Karpas-422 (cell line): ENCODE results near the gene ZNF473. TPM values are rescaled to one million over a fixed set of nuclear protein-coding genes. Genes with fewer than 3 reads are reported as not detected.

ENCODE experiments used
- DNase-seq: peaks from one replicate; pipeline ENCODE4 v3.0.0-alpha.2; 2015
- H2AFZ ChIP-seq: fragments of 200-600 bp; sonication (generic); 2 replicates; pipeline ENCODE4 v1.6.1; 2014; ENCODE audit warnings: antibody characterized with exemption, low read length, mixed read lengths
- H3K27ac ChIP-seq: fragments of 200-600 bp; sonication (generic); 2 replicates; pipeline ENCODE4 v1.5.1; 2014; ENCODE audit warnings: mild to moderate bottlenecking, low read length, moderate library complexity
- H3K27me3 ChIP-seq: fragments of 200-600 bp; sonication (generic); 2 replicates; pipeline ENCODE4 v1.6.1; 2014; ENCODE audit warnings: low read length, mixed read lengths
- H3K36me3 ChIP-seq: fragments of 200-600 bp; sonication (generic); 2 replicates; pipeline ENCODE4 v1.6.1; 2014; ENCODE audit warnings: low read length, mixed read lengths; ENCODE audit not compliant: insufficient read depth
- H3K4me1 ChIP-seq: fragments of 200-600 bp; sonication (generic); 2 replicates; pipeline ENCODE4 v1.6.1; 2014; ENCODE audit warnings: mild to moderate bottlenecking, low read length, mixed read lengths
- H3K4me2 ChIP-seq: fragments of 200-600 bp; sonication (generic); 2 replicates; pipeline ENCODE4 v1.6.1; 2014; ENCODE audit warnings: low read length, low read depth, mild to moderate bottlenecking; ENCODE audit not compliant: poor library complexity, severe bottlenecking
- H3K4me3 ChIP-seq: fragments of 200-600 bp; sonication (generic); 2 replicates; pipeline ENCODE4 v1.5.1; 2014; ENCODE audit warnings: mild to moderate bottlenecking, antibody characterized with exemption, low read length, mixed read lengths
- H3K79me2 ChIP-seq: fragments of 200-600 bp; sonication (generic); 2 replicates; pipeline ENCODE4 v1.6.1; 2014; ENCODE audit warnings: mild to moderate bottlenecking, low read length, mixed read lengths
- H3K9ac ChIP-seq: fragments of 200-600 bp; sonication (generic); 2 replicates; pipeline ENCODE4 v1.6.0; 2014; ENCODE audit warnings: low read length
- H3K9me2 ChIP-seq: fragments of 200-600 bp; sonication (generic), shearing (Covaris generic); replicated peaks from 2 replicates; pipeline ENCODE4 v1.6.0; 2014; ENCODE audit warnings: mild to moderate bottlenecking, low read length, moderate library complexity; ENCODE audit not compliant: insufficient read depth
- H3K9me3 ChIP-seq: fragments of 300-700, 200-600 bp; sonication (generic); 2 replicates; pipeline ENCODE4 v1.6.1; 2014; ENCODE audit warnings: low read length, mixed read lengths
- H4K20me1 ChIP-seq: fragments of 200-600 bp; sonication (generic); 2 replicates; pipeline ENCODE4 v1.6.1; 2014; ENCODE audit warnings: mild to moderate bottlenecking, antibody characterized with exemption, low read length, low read depth; ENCODE audit not compliant: insufficient read depth
- total RNA-seq: library from RNA; depleted of rRNA; stranded (reverse); fragments of >200 nt; shearing (Covaris generic); gene quantifications from 2 replicates; pipeline ENCODE4 v1.2.3, GENCODE V29; 2014; ENCODE audit warnings: low replicate concordance

The ZNF473 gene
- total RNA-seq, 1 experiment from 2014 or later: 24.1 TPM

DNA sequence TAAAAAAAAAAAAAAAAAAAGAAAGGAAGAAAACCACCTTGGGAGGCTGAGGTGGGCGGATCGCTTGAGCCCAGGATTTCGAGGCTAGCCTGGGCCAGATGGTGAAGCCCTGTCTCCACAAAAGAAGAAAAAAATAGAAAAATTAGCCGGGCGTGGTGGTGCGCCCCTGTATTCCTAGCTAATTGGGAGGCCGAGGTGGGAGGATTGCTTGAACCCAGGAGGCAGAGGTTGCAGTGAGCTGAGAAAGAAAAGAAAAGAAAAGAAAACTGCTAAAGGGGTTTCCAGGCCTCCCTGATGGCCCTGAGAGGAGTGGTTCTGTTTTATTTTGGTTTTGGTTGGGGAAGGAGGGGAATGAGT is 723 bp downstream of the ZNF473 start:
- peaks cover 27% of the 10 kb centered on the region for H3K36me3 ChIP-seq
- no peak overlapping the region for H3K27ac ChIP-seq
- no peaks in the 10 kb centered on the region for H3K27me3 ChIP-seq
- H3K4me1 ChIP-seq: peaks cover 29% of the 10 kb centered on the region
- H3K4me2 ChIP-seq: peak overlapping the region; percentile 85
- H3K9me3 ChIP-seq: no peaks in the 10 kb centered on the region
- DNase-seq: no peak
- H3K9me2 ChIP-seq: no peaks in the 10 kb centered on the region
- H3K4me3 ChIP-seq: peak overlapping the region; percentile 86
- H4K20me1 ChIP-seq: no peaks in the 10 kb centered on the region
- peak overlapping the region; percentile 64 for H3K9ac ChIP-seq
- no peak overlapping the region for H2AFZ ChIP-seq
- H3K79me2 ChIP-seq: peaks cover 90% of the 10 kb centered on the region

DNA sequence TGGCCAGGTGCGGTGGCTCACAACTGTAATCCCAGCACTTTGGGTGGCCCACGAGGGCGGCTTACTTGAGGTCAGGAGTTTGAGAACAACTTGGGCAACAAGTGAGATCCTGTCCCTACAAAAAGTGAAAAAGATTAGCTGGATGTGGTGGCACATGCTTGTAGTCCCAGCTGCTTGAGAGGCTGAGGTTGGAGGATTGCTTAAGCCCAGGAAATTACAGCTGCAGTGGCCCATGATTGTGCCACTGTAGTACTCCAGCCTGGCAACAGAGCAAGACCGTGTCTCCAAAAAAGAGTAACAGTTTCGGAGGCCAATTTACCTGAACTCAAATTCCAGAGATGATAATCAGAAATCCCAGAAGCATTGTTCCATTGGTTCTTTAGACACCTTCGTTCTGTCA is 4.4 kb downstream of the ZNF473 start:
- no peak for DNase-seq
- H3K27me3 ChIP-seq: no peaks in the 10 kb centered on the region
- no peak overlapping the region for H3K27ac ChIP-seq
- peaks cover 62% of the 10 kb centered on the region for H3K36me3 ChIP-seq
- H2AFZ ChIP-seq: no peak overlapping the region
- no peak overlapping the region for H3K4me2 ChIP-seq
- H4K20me1 ChIP-seq: no peaks in the 10 kb centered on the region
- H3K4me3 ChIP-seq: no peak overlapping the region
- peaks cover 16% of the 10 kb centered on the region for H3K4me1 ChIP-seq
- H3K9me2 ChIP-seq: no peaks in the 10 kb centered on the region
- no peaks in the 10 kb centered on the region for H3K9me3 ChIP-seq
- H3K9ac ChIP-seq: no peak overlapping the region
- H3K79me2 ChIP-seq: peaks cover 87% of the 10 kb centered on the region

DNA sequence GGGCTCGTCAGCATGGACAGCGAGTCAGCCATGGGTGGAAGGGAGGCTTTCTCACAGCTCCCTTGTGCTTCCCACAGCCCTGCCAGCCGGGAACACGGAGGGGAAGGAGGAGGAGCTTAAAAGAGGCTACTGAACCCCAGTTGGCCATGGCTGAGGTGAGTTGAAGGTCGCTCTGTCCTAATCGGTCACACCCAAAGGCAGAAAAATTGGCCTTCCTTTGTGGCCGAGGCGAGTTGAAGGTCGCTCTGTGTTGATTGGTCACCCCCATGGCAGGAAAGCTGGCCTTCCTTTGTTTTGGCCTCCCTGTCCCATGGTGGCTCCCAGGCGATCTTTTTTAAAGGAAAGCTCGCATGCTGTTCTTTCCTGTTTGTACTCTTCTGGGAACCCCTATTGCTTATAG is 5.1 kb downstream of the ZNF473 start:
- H3K79me2 ChIP-seq: peaks cover 93% of the 10 kb centered on the region
- H3K36me3 ChIP-seq: peaks cover 69% of the 10 kb centered on the region

DNA sequence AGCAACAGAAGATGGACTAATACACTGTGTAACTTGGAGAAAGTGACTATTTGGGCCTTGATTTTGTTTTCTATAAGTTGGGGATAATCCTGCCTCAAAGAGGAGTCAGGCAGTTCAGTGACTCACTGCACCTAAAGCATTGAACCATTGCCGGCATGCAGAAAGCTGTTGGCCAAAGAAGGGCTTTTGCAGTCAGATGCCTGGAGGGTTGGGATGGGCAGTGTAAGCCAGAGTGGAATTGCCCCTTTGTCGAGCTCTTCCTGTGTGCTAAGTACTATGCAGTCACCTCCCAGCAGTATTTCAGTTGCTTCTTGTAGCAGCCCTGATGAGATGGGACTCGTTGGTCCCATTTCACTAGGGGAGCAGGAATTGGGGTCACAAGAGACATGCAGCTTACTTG is 11.1 kb downstream of the ZNF473 start:
- no peak for DNase-seq
- no peaks in the 10 kb centered on the region for H4K20me1 ChIP-seq
- H3K4me3 ChIP-seq: no peak overlapping the region
- peaks cover under 1% of the 10 kb centered on the region; the same call in 1 of the 2 replicates for H3K9me3 ChIP-seq
- no peak overlapping the region for H3K9ac ChIP-seq
- no peaks in the 10 kb centered on the region for H3K9me2 ChIP-seq
- H3K79me2 ChIP-seq: peaks cover 46% of the 10 kb centered on the region
- no peaks in the 10 kb centered on the region for H3K27me3 ChIP-seq
- peaks cover 87% of the 10 kb centered on the region for H3K36me3 ChIP-seq
- H3K27ac ChIP-seq: no peak overlapping the region
- H2AFZ ChIP-seq: no peak overlapping the region
- no peak overlapping the region for H3K4me2 ChIP-seq
- no peaks in the 10 kb centered on the region for H3K4me1 ChIP-seq

More for the DNA sequence above, 5.1 kb downstream of the ZNF473 start:
- Histone ChIP-seq H3K27me3 (no peaks in the 10 kb centered on the region), H3K9ac (no peak overlapping the region), H3K4me3 (no peak overlapping the region), H4K20me1 (no peaks in the 10 kb centered on the region), H3K4me1 (peaks cover 14% of the 10 kb centered on the region), H2AFZ (no peak overlapping the region), H3K9me3 (no peaks in the 10 kb centered on the region), H3K9me2 (no peaks in the 10 kb centered on the region), H3K27ac (no peak overlapping the region), H3K4me2 (no peak overlapping the region)
- DNase-seq: no peak

DNA sequence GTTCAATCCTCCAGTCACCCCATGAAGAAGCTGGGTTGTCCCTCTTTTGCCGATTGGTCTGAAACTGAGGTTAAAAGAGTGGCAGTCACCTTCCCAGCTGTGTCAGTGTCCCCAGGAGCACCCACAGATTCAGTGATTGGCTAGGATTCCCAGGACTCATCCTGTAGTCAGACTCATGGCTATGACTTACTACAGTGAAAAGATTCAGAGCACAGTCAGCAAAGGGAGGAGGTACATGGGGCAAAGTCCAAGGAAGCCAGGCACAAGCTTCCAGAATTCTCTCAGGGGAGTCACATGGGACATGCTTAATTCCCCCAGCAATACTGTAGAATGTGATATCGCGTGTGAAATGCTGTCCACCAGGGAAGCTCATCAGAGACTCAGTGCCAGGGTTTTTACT is 14.2 kb downstream of the ZNF473 start:
- H3K4me3 ChIP-seq: no peak overlapping the region
- no peaks in the 10 kb centered on the region for H3K4me1 ChIP-seq
- no peak overlapping the region for H3K9ac ChIP-seq
- no peak overlapping the region for H2AFZ ChIP-seq
- no peak overlapping the region for H3K4me2 ChIP-seq
- peaks cover 19% of the 10 kb centered on the region for H3K79me2 ChIP-seq
- peaks cover 25% of the 10 kb centered on the region for H3K9me3 ChIP-seq
- H3K27ac ChIP-seq: no peak overlapping the region
- H3K36me3 ChIP-seq: peaks cover 85% of the 10 kb centered on the region
- H4K20me1 ChIP-seq: no peaks in the 10 kb centered on the region
- DNase-seq: no peak
- H3K27me3 ChIP-seq: no peaks in the 10 kb centered on the region
- H3K9me2 ChIP-seq: no peaks in the 10 kb centered on the region

DNA sequence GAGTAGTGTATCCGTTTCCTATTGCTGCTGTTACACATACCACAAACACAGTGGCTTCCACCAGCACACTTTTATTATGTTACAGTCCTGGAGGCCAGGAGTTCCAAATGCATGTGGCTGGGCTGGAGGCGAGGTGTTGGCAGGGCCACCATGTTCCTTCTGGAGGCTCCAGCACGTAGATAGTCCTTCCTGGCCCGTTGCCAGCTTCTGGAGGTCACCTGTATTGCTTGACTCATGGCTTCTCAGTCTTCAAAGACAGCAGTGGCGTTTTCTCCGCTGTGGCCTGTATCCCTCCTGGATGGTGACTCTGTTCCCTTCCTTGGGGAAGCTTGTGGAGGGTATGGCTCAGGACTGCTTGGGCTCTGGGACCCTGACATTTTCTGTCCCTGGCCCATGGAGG is 15.2 kb downstream of the ZNF473 start:
- H3K9me3 ChIP-seq: peaks cover 34% of the 10 kb centered on the region
- no peaks in the 10 kb centered on the region for H3K27me3 ChIP-seq
- H2AFZ ChIP-seq: no peak overlapping the region
- no peaks in the 10 kb centered on the region for H3K9me2 ChIP-seq
- H3K36me3 ChIP-seq: peaks cover 86% of the 10 kb centered on the region
- H3K4me2 ChIP-seq: no peak overlapping the region
- H4K20me1 ChIP-seq: no peaks in the 10 kb centered on the region
- no peak for DNase-seq
- H3K4me3 ChIP-seq: no peak overlapping the region
- no peak overlapping the region for H3K27ac ChIP-seq
- H3K79me2 ChIP-seq: peaks cover 10% of the 10 kb centered on the region
- no peak overlapping the region for H3K9ac ChIP-seq
- no peaks in the 10 kb centered on the region for H3K4me1 ChIP-seq

DNA sequence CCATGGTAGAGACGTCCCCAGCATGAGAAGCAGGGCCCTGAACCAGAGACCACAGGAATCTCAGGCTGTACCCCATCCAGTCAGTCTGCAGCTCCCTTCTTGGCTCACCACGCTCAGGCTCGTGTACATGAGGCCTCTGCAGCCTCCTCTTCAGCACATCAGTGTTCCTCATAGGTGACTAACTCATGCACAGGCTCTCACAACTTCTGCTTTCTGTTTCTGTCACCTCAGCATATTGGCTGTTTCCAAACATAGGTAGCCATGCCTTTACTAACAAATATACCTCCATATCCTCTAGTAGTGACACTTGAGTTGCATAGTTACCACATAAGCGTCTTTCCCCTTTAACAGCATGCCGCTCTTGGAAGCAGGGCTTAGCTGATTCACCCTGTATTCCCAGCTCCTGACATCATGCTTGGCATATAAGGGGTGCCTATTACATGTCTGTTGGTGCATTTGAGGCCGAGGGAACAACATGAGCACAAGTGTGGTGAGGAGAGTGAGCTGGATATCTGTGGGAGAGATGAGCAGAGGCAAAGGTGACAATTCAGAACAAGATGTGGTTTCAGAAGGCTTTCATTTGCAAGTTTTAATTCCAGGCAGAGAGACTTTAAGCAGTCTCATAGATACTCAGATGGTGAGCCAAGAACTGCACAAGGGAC is 16.7 kb downstream of the ZNF473 start:
- no peak overlapping the region for H3K9ac ChIP-seq
- no peaks in the 10 kb centered on the region for H3K79me2 ChIP-seq
- H3K4me1 ChIP-seq: no peaks in the 10 kb centered on the region
- H2AFZ ChIP-seq: no peak overlapping the region
- peaks cover 90% of the 10 kb centered on the region for H3K36me3 ChIP-seq
- no peak overlapping the region for H3K4me3 ChIP-seq
- DNase-seq: no peak
- no peaks in the 10 kb centered on the region for H3K9me2 ChIP-seq
- no peaks in the 10 kb centered on the region for H3K27me3 ChIP-seq
- H4K20me1 ChIP-seq: no peaks in the 10 kb centered on the region
- peaks cover 47% of the 10 kb centered on the region for H3K9me3 ChIP-seq
- no peak overlapping the region for H3K27ac ChIP-seq
- no peak overlapping the region for H3K4me2 ChIP-seq

DNA sequence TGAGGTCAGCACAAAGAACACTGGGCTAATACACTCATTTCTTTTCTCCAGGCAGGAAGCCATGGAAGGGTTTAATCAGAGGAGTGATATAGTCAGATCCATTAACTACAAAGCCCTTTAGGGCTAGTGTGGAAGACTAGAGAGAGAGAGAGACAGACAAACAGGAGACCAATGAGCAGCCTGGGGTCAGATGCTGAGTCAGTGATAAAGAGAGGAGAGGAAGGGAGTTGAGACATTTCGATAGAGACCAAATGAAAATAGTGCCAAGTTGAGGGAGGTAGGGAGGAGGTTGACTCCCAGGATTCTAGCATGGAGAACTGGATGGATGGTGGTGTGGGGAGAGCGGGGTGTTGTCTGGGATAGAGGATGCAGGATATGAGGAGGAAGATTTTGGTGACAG is 18.2 kb downstream of the ZNF473 start:
- Histone ChIP-seq H3K9me2 (no peaks in the 10 kb centered on the region), H3K4me2 (no peak overlapping the region), H4K20me1 (no peaks in the 10 kb centered on the region), H3K36me3 (peaks cover 84% of the 10 kb centered on the region), H3K27ac (no peak overlapping the region), H3K79me2 (no peaks in the 10 kb centered on the region), H3K27me3 (no peaks in the 10 kb centered on the region), H3K9me3 (peaks cover 47% of the 10 kb centered on the region), H3K4me3 (no peak overlapping the region), H2AFZ (no peak overlapping the region), H3K4me1 (no peaks in the 10 kb centered on the region), H3K9ac (no peak overlapping the region)
- no peak for DNase-seq
